ENCODE data around the gene PAM16. TPM values are rescaled to one million over a fixed set of nuclear protein-coding genes. Genes with fewer than 3 reads are reported as not detected.

The PAM16 gene
- total RNA-seq, 1 experiment from 2014 or later, result 117 TPM

DNA sequence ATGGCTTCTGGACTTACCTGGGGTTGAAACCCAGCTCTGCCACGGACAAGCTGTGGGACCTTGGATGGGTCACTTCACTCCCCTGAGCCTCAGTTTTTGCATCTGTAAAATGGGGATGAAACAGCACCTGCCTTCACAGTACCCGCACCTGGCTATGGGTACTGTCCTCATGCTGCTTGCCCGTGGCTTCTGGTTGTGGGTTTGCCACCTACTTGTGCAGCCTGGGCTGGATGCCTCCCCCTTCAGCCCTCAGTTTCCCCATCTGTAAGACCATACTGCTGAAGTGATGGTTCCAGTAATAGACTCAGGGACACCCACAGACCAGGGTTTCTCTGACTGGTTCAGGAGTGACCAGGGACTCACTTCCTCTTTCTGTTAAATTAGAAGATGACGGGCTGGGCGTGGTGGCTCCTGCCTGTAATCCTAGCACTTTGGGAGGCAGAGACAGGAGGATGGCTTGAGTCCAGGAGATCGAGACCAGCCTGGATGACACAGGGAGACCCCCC is 25.8 kb downstream of the PAM16 start:
- no peaks in the 10 kb centered on the region for H3K27me3 Mint-ChIP-seq (ENCODE audit: insufficient read depth, unreplicated experiment)

DNA sequence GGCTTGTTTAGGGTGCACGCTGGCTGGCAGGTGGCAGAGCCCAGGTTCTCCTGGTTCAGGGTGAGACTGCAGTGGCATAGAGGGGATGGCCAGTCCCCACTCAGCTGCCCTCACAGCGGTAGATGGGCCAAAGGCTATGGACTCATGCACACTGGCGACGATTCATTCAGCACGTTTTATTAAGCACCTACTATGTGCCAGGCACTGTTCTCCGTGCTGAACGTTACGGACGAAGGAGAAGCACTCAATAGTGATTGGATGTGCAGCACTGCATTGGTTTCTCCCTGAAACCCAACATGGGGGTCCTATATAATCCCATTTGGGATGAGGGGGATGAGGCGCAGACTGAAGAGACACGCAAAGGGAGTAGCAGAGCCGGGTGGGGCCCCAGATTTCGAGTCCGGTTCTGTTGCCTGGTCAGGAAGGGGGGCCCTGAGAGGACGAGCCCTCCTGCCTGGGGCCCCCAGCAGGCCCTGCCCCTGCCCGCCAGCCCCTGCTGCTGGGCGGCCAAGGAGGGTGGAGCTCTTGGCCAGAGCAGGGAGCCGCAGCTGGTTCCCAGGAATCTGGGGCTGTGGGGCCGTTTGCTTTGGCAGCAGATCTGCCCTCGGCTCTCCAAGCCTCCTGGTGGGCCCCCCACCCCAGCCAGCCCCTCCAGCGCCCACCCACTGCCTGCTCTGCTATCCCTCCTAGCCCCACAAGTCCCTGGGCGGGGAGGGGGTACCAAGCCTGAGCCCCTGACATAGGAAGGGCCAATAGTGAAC is 26.4 kb downstream of the PAM16 start:
- H3K9me3 Mint-ChIP-seq (ENCODE audit: unreplicated experiment), result no peaks in the 10 kb centered on the region
- intact Hi-C loops (cut with micrococcal nuclease), result no loop called here
- ChIA-PET POLR2A (interaction anchor here (1.3 kb wide), 1 partner anchor 51 kb away, joined by 3 read pairs; no protein-coding TSS in a partner anchor), CTCF (interaction anchor here (0.6 to 1.1 kb wide), 5 partner anchors 35 to 410 kb away, joined by 3 read pairs; partner anchors contain the start of genes ANKS3 and DNAAF8)
- DNase-seq (ENCODE audit: unreplicated experiment), result no peak
- no TSS peak for BruUV-seq (replicated peaks)
- no peaks in the 10 kb centered on the region for H3K27me3 Mint-ChIP-seq (ENCODE audit: insufficient read depth, unreplicated experiment)
- H3K4me1 Mint-ChIP-seq (ENCODE audit: insufficient read depth, unreplicated experiment), result peaks cover 5% of the 10 kb centered on the region
- no peak overlapping the region for H3K27ac Mint-ChIP-seq (ENCODE audit: low read depth, unreplicated experiment)
- H3K36me3 Mint-ChIP-seq (ENCODE audit: insufficient read depth, unreplicated experiment), result no peaks in the 10 kb centered on the region
- H3K4me3 Mint-ChIP-seq (ENCODE audit: unreplicated experiment), result no peak overlapping the region
- TF ChIP-seq, protein P1, sequence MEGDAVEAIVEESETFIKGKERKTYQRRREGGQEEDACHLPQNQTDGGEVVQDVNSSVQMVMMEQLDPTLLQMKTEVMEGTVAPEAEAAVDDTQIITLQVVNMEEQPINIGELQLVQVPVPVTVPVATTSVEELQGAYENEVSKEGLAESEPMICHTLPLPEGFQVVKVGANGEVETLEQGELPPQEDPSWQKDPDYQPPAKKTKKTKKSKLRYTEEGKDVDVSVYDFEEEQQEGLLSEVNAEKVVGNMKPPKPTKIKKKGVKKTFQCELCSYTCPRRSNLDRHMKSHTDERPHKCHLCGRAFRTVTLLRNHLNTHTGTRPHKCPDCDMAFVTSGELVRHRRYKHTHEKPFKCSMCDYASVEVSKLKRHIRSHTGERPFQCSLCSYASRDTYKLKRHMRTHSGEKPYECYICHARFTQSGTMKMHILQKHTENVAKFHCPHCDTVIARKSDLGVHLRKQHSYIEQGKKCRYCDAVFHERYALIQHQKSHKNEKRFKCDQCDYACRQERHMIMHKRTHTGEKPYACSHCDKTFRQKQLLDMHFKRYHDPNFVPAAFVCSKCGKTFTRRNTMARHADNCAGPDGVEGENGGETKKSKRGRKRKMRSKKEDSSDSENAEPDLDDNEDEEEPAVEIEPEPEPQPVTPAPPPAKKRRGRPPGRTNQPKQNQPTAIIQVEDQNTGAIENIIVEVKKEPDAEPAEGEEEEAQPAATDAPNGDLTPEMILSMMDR (IDR thresholded peaks at IDR 0.05; ENCODE audit: unreplicated experiment), result no peak

More for the DNA sequence above, 25.8 kb downstream of the PAM16 start:
- no peaks in the 10 kb centered on the region for H3K9me3 Mint-ChIP-seq (ENCODE audit: unreplicated experiment)
- intact Hi-C loops (cut with micrococcal nuclease), result no loop called here
- no TSS peak for BruUV-seq (replicated peaks)
- peaks cover 5% of the 10 kb centered on the region for H3K4me1 Mint-ChIP-seq (ENCODE audit: insufficient read depth, unreplicated experiment)
- TF ChIP-seq, protein P1 (IDR thresholded peaks at IDR 0.05; ENCODE audit: unreplicated experiment), result no peak
- no peak overlapping the region for H3K4me3 Mint-ChIP-seq (ENCODE audit: unreplicated experiment)
- no peak overlapping the region for H3K27ac Mint-ChIP-seq (ENCODE audit: low read depth, unreplicated experiment)
- no peak for DNase-seq (ENCODE audit: unreplicated experiment)
- no peaks in the 10 kb centered on the region for H3K36me3 Mint-ChIP-seq (ENCODE audit: insufficient read depth, unreplicated experiment)
- POLR2A ChIA-PET, result interaction anchor here (1.1 to 1.3 kb wide), 2 partner anchors 9 to 52 kb away, joined by 3 to 4 read pairs; partner anchors contain the start of gene GLIS2
- CTCF ChIA-PET, result interaction anchor here (1.0 to 1.6 kb wide), 2 partner anchors 37 to 71 kb away, joined by 3 to 6 read pairs; no protein-coding TSS in a partner anchor

DNA sequence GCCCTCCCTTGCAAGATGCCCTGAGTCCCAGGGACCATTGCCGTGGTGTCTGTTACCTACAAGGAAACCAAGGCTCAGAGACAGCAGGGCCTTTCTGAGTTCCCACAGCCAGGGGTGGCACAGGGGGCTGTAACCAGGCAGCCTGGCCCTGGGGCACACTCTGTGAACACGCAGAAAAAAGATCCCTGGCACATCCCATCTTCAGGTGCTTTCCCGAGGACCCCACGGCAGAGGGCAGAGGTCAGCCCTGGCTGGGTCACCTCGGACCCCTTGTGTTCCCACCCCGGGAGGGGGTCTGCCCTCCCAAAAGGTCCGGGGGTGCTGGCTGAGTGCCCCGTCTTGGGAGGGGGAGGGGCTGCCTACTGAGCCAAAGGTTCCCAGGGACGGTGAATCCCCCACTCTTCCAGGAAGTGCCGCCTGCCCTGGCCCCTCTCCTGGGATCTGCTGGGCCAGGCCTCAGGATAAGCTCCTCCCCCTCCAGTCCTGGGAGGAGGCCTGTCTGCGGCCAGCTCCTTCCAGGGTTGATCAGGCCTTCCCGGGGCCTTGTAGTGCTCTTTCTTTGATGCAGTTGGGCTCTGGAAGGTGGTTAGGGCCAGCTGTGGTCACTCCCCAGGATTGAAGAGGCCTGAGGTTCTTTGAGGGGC is 27.2 kb downstream of the PAM16 start:
- no peaks in the 10 kb centered on the region for H3K36me3 Mint-ChIP-seq (ENCODE audit: insufficient read depth, unreplicated experiment)
- no TSS peak for BruUV-seq (replicated peaks)

More for the DNA sequence above, 27.2 kb downstream of the PAM16 start:
- intact Hi-C loops (cut with micrococcal nuclease), result no loop called here
- H3K9me3 Mint-ChIP-seq (ENCODE audit: unreplicated experiment), result no peaks in the 10 kb centered on the region
- TF ChIP-seq, protein P1 (IDR thresholded peaks at IDR 0.05; ENCODE audit: unreplicated experiment), result no peak
- ChIA-PET CTCF (interaction anchor here (0.6 to 1.2 kb wide), 7 partner anchors 15 to 410 kb away, joined by 3 read pairs; partner anchors contain the start of genes ANKS3 and DNAAF8), POLR2A (interaction anchor here (0.8 kb wide), 1 partner anchor 126 kb away, joined by 4 read pairs; no protein-coding TSS in a partner anchor)
- H3K4me1 Mint-ChIP-seq (ENCODE audit: insufficient read depth, unreplicated experiment), result peaks cover 5% of the 10 kb centered on the region
- no peak for DNase-seq (ENCODE audit: unreplicated experiment)
- H3K27ac Mint-ChIP-seq (ENCODE audit: low read depth, unreplicated experiment), result no peak overlapping the region
- no peak overlapping the region for H3K4me3 Mint-ChIP-seq (ENCODE audit: unreplicated experiment)
- H3K27me3 Mint-ChIP-seq (ENCODE audit: insufficient read depth, unreplicated experiment), result no peaks in the 10 kb centered on the region
